GM12878 (cell line): Measurements from ENCODE around the gene POGZ. TPM values are rescaled to one million over a fixed set of nuclear protein-coding genes. Genes with fewer than 3 reads are reported as not detected.

Experiments
- ATAC-seq: fragments of 200-7000 bp; cut with Tn5 transposase; 3 replicates; pipeline ENCODE4 v1.9.1; 2020; ENCODE audit warnings: mild to moderate bottlenecking, moderate library complexity
- BruUV-seq: library from RNA; stranded (reverse); fragments of 400-500 nt; replicated peaks from 2 replicates; lab custom pipeline; 2021; lab: Mats Ljungman, UMichigan
- CTCF ChIA-PET: fragments of 300-600 bp; sonication (Branson Sonifier 250); formaldehyde crosslinking; extraction: SDS; loops from one replicate; lab custom pipeline; 2021; ENCODE audit warnings: inconsistent platforms; lab: Yijun Ruan, JAX
- POLR2A ChIA-PET: fragments of 350-600 bp; formaldehyde crosslinking; extraction: SDS; loops from one replicate; lab custom pipeline; 2021; ENCODE audit warnings: inconsistent platforms; lab: Charles Lee
- RAD21 ChIA-PET: fragments of 300-600 bp; sonication (Branson Sonifier 250); formaldehyde crosslinking; loops from one replicate; lab custom pipeline; 2023; ENCODE audit warnings: antibody characterized with exemption; ENCODE audit not compliant: unreplicated experiment; lab: Charles Lee
- SMC1A ChIA-PET: fragments of 300-600 bp; sonication (Branson Sonifier 250); formaldehyde crosslinking; loops from one replicate; lab custom pipeline; 2023; ENCODE audit not compliant: unreplicated experiment, uncharacterized antibody; lab: Charles Lee
- DNase-seq: peaks from one replicate; pipeline ENCODE4 v3.0.0-alpha.2; 2011; ENCODE audit warnings: low read depth, low spot score
- FAIRE-seq: peaks from 3 replicates; lab custom pipeline; 2011; peaks lifted over from hg19 to GRCh38; lab: Jason Lieb, UNC
- H2AFZ ChIP-seq: 2 replicates; pipeline ENCODE4 v1.6.0; 2011; ENCODE audit warnings: low read depth, low read length, control low read depth; ENCODE audit not compliant: control insufficient read depth
- H3K27ac ChIP-seq: 2 replicates; pipeline ENCODE4 v1.5.1; 2011; ENCODE audit warnings: control low read depth; ENCODE audit not compliant: control insufficient read depth, insufficient read depth
- H3K27me3 ChIP-seq, 2 experiments: replicated peaks in 1 of 2; 2 replicates each; pipeline versions ENCODE4 v1.6.0 to v1.6.1; 2011; ENCODE audit warnings: low read length in 1 of 2; ENCODE audit not compliant: control insufficient read depth in 2 of 2, insufficient read depth in 2 of 2
- H3K36me3 ChIP-seq, 2 experiments: 2 replicates each; pipeline ENCODE4 v1.5.1; 2011; ENCODE audit warnings: low read length in 1 of 2; ENCODE audit not compliant: control insufficient read depth in 2 of 2, insufficient read depth in 2 of 2
- H3K4me1 ChIP-seq: 2 replicates; pipeline ENCODE4 v1.6.1; 2011; ENCODE audit warnings: mild to moderate bottlenecking, low read length, moderate library complexity, mixed read lengths; ENCODE audit not compliant: control insufficient read depth, insufficient read depth
- H3K4me2 ChIP-seq: 2 replicates; pipeline ENCODE4 v1.6.0; 2011; ENCODE audit warnings: control low read depth; ENCODE audit not compliant: control insufficient read depth, insufficient read depth
- H3K4me3 ChIP-seq: fragments of 200-600 bp; sonication (generic); 2 replicates; pipeline ENCODE4 v1.5.1; 2016
- H3K79me2 ChIP-seq: 2 replicates; pipeline ENCODE4 v1.6.0; 2011; ENCODE audit warnings: low read length; ENCODE audit not compliant: control insufficient read depth, insufficient read depth
- H3K9ac ChIP-seq: 2 replicates; pipeline ENCODE4 v1.8.0; 2011; ENCODE audit warnings: low read length, control low read depth, mixed read lengths; ENCODE audit not compliant: control insufficient read depth, insufficient read depth
- H3K9me3 ChIP-seq: replicated peaks from 3 replicates; pipeline ENCODE4 v1.5.1; 2011; ENCODE audit warnings: mild to moderate bottlenecking, low read length; ENCODE audit not compliant: control insufficient read depth, insufficient read depth
- H4K20me1 ChIP-seq: 2 replicates; pipeline ENCODE4 v1.6.0; 2011; ENCODE audit not compliant: control insufficient read depth, insufficient read depth
- CBX3 ChIP-seq: fragments of 200-600 bp; sonication (generic); IDR thresholded peaks from 2 replicates; pipeline ENCODE4 v1.6.1; 2016; ENCODE audit warnings: low read depth, borderline replicate concordance
- CBX5 ChIP-seq: sonication (generic); IDR thresholded peaks from 2 replicates; pipeline ENCODE4 v1.6.1; 2016; ENCODE audit warnings: low read depth, moderate library complexity, mild to moderate bottlenecking, inconsistent platforms
- CREM ChIP-seq: IDR thresholded peaks from 2 replicates; pipeline ENCODE4 v1.6.1; 2014; ENCODE audit warnings: antibody characterized with exemption, low read depth
- EP300 ChIP-seq, 2 experiments: fragments of 150-350 bp in 1 of 2; IDR thresholded peaks; 2 replicates each; pipeline ENCODE4 v1.6.1; 2011 to 2012; ENCODE audit warnings: low read depth in 2 of 2, low read length in 2 of 2, borderline replicate concordance in 1 of 2, improper control_type of control experiment in 1 of 2, inconsistent platforms in 1 of 2; ENCODE audit not compliant: control insufficient read depth in 1 of 2
- MEF2A ChIP-seq: IDR thresholded peaks from 2 replicates; pipeline ENCODE4 v1.6.1; 2011; ENCODE audit warnings: low read depth, mild to moderate bottlenecking, low read length, moderate library complexity; ENCODE audit not compliant: insufficient read depth
- MEF2B ChIP-seq: fragments of 450-650 bp; IDR thresholded peaks from 2 replicates; pipeline ENCODE4 v1.6.1; 2018; ENCODE audit warnings: mild to moderate bottlenecking, moderate library complexity; ENCODE audit not compliant: partially characterized antibody, poor library complexity, severe bottlenecking
- NFIC ChIP-seq: IDR thresholded peaks from 2 replicates; pipeline ENCODE4 v1.6.1; 2012; ENCODE audit warnings: low read depth, mild to moderate bottlenecking, inconsistent platforms, low read length, moderate library complexity
- POLR2AphosphoS5 ChIP-seq: IDR thresholded peaks from 2 replicates; pipeline ENCODE4 v1.6.1; 2011; ENCODE audit warnings: mild to moderate bottlenecking, low read length, inconsistent platforms
- RUNX3 ChIP-seq: IDR thresholded peaks from 2 replicates; pipeline ENCODE4 v1.6.1; 2012; ENCODE audit warnings: low read length, inconsistent platforms
- SMAD5 ChIP-seq: IDR thresholded peaks from 2 replicates; pipeline ENCODE4 v1.6.1; 2016; ENCODE audit warnings: antibody characterized with exemption, low read depth
- TCF12 ChIP-seq: IDR thresholded peaks from 2 replicates; pipeline ENCODE4 v1.6.1; 2011; ENCODE audit warnings: low read depth, mild to moderate bottlenecking, low read length
- TCF3 ChIP-seq: IDR thresholded peaks from 2 replicates; pipeline ENCODE4 v1.6.1; 2012; ENCODE audit warnings: low read depth, mild to moderate bottlenecking, low read length, borderline replicate concordance; ENCODE audit not compliant: insufficient read depth
- ZBED1 ChIP-seq: IDR thresholded peaks from 2 replicates; pipeline ENCODE4 v1.6.1; 2016; ENCODE audit warnings: borderline replicate concordance
- WGBS: methylation state at CpG from one replicate; pipeline ENCODE4 v1.1.6; 2016; ENCODE audit warnings: low lambda C conversion rate; ENCODE audit not compliant: insufficient replicate concordance, insufficient coverage; ENCODE audit errors: missing lambda C conversion rate; 5-methylcytosine and 5-hydroxymethylcytosine counted together
- in situ Hi-C: fragments of 300-500 bp; cut with MboI; formaldehyde crosslinking; loops from 9 replicates; pipeline ENCODE4 v1.14.3; 2018; ENCODE audit warnings: mixed read lengths
- intact Hi-C: fragments of 100-400 bp; cut with micrococcal nuclease; formaldehyde crosslinking; loops from one replicate; pipeline ENCODE4 v1.14.2; 2022; ENCODE audit not compliant: unreplicated experiment
- polyA plus RNA-seq, 11 experiments: library from polyadenylated mRNA; depleted of rRNA in 4 of 11; unstranded in 6 of 11; stranded (reverse) in 5 of 11; fragments of >200 nt; fragmentation: Nextera tagmentation in 4 of 11; fragmentation: Illumina TruSeq in 1 of 11; extraction: Ambion mirVana in 4 of 11; extraction: Trizol in 1 of 11; gene quantifications; 1 replicate in 1 of 11; 2 replicates in 10 of 11; pipeline versions ENCODE4 v1.2.1 to v1.2.3, GENCODE V29; 2011 to 2016; ENCODE audit warnings: inconsistent platforms in 2 of 11, missing spikeins in 2 of 11, low read depth in 1 of 11
- total RNA-seq, 4 experiments: library from RNA; depleted of rRNA in 3 of 4; stranded (reverse); fragments of >200 nt in 3 of 4; fragmentation: Illumina TruSeq in 1 of 4; extraction: Trizol in 1 of 4; gene quantifications; 2 replicates each; pipeline versions ENCODE4 v1.2.1 to v1.2.3, GENCODE V29; 2013 to 2021
- TF ChIP-seq, protein P1 (sequence below): fragments of 450-650 bp; IDR thresholded peaks from 2 replicates; pipeline ENCODE4 v1.6.1; 2017; ENCODE audit warnings: mild to moderate bottlenecking, moderate library complexity
- TF ChIP-seq, protein P2 (sequence below): IDR thresholded peaks from 2 replicates; pipeline ENCODE4 v1.6.1; 2012; ENCODE audit warnings: low read depth, low read length, improper control_type of control experiment
- TF ChIP-seq, protein P3 (sequence below): IDR thresholded peaks from 2 replicates; pipeline ENCODE4 v1.6.1; 2012; ENCODE audit warnings: low read depth, low read length, improper control_type of control experiment

Gene POGZ
- total and polyA plus RNA-seq, 10 of the 15 experiments (the other 5 are each of a cell fraction or from before 2014, with no cell fraction given) = 11.3 to 80.6 (median 35.8) TPM

DNA sequence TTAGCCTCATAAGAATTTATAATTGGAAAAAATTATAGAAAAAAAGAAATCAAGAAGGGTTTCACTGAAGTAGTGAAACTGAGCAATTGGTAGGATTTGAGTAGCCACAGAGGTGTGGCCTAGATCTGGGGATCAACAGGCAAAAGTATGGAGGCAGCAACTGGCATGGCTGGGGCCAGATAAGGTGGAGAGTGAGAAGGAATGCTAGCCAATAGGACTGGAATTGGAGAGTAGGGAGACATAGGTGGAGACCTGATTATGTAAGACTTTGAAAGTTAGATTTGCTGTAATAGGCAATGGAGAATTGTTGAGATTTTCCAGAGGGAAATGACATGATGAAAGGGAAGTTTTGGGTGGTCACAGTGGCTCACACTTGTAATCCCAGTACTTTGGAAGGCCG lies 27.3 kb upstream of the POGZ start:
- WGBS = 100% methylated on average over 1 of the region's 1 CpG
- CTCF ChIA-PET = no interaction called here
- no peak overlapping the region for H3K9ac ChIP-seq

More for the DNA sequence above, 27.3 kb upstream of the POGZ start:
- TF ChIP-seq TCF3 = no peak
- TF ChIP-seq MEF2A = no peak
- TF ChIP-seq EP300 (IDR thresholded peaks at IDR 0.05; ENCODE audit: borderline replicate concordance in 1 of 2, control insufficient read depth in 1 of 2, low read depth in 2 of 2, low read length in 2 of 2) = no peak
- TF ChIP-seq TCF12 = no peak
- TF ChIP-seq RUNX3 = no peak
- TF ChIP-seq, protein P1, sequence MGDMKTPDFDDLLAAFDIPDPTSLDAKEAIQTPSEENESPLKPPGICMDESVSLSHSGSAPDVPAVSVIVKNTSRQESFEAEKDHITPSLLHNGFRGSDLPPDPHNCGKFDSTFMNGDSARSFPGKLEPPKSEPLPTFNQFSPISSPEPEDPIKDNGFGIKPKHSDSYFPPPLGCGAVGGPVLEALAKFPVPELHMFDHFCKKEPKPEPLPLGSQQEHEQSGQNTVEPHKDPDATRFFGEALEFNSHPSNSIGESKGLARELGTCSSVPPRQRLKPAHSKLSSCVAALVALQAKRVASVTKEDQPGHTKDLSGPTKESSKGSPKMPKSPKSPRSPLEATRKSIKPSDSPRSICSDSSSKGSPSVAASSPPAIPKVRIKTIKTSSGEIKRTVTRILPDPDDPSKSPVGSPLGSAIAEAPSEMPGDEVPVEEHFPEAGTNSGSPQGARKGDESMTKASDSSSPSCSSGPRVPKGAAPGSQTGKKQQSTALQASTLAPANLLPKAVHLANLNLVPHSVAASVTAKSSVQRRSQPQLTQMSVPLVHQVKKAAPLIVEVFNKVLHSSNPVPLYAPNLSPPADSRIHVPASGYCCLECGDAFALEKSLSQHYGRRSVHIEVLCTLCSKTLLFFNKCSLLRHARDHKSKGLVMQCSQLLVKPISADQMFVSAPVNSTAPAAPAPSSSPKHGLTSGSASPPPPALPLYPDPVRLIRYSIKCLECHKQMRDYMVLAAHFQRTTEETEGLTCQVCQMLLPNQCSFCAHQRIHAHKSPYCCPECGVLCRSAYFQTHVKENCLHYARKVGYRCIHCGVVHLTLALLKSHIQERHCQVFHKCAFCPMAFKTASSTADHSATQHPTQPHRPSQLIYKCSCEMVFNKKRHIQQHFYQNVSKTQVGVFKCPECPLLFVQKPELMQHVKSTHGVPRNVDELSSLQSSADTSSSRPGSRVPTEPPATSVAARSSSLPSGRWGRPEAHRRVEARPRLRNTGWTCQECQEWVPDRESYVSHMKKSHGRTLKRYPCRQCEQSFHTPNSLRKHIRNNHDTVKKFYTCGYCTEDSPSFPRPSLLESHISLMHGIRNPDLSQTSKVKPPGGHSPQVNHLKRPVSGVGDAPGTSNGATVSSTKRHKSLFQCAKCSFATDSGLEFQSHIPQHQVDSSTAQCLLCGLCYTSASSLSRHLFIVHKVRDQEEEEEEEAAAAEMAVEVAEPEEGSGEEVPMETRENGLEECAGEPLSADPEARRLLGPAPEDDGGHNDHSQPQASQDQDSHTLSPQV = no peak
- TF ChIP-seq, protein P2, sequence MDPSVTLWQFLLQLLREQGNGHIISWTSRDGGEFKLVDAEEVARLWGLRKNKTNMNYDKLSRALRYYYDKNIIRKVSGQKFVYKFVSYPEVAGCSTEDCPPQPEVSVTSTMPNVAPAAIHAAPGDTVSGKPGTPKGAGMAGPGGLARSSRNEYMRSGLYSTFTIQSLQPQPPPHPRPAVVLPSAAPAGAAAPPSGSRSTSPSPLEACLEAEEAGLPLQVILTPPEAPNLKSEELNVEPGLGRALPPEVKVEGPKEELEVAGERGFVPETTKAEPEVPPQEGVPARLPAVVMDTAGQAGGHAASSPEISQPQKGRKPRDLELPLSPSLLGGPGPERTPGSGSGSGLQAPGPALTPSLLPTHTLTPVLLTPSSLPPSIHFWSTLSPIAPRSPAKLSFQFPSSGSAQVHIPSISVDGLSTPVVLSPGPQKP = no peak
- TF ChIP-seq CBX3 = no peak
- no peak for TF ChIP-seq MEF2B
- TF ChIP-seq POLR2AphosphoS5 = no peak
- TF ChIP-seq NFIC = no peak
- no peak for TF ChIP-seq CBX5
- no peak for TF ChIP-seq ZBED1
- TF ChIP-seq, protein P3, sequence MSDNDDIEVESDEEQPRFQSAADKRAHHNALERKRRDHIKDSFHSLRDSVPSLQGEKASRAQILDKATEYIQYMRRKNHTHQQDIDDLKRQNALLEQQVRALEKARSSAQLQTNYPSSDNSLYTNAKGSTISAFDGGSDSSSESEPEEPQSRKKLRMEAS = no peak
- no peak for TF ChIP-seq CREM
- TF ChIP-seq SMAD5 = no peak
- in situ Hi-C loops (no loop called here), intact Hi-C loops (no loop called here)
- no peak overlapping the region for H3K4me3 ChIP-seq
- no peak for FAIRE-seq
- H3K4me1 ChIP-seq = peaks cover 12% of the 10 kb centered on the region
- BruUV-seq = no TSS peak
- no peak overlapping the region for H2AFZ ChIP-seq
- H3K27me3 ChIP-seq = no peaks in the 10 kb centered on the region
- H3K79me2 ChIP-seq = no peaks in the 10 kb centered on the region
- no peak for DNase-seq
- H3K4me2 ChIP-seq = no peak overlapping the region
- H3K36me3 ChIP-seq = no peaks in the 10 kb centered on the region
- no peaks in the 10 kb centered on the region for H4K20me1 ChIP-seq
- H3K27ac ChIP-seq = no peak overlapping the region
- POLR2A ChIA-PET = no interaction called here
- ATAC-seq = no peak
- H3K9me3 ChIP-seq = peaks cover 2% of the 10 kb centered on the region; the same call in 2 of the 3 replicates
- SMC1A ChIA-PET = no interaction called here
- RAD21 ChIA-PET = no interaction called here
